HL-60 (cell line): ENCODE data around the gene PHF19.

Source experiments
- DNase-seq, 2 experiments: peaks; one replicate each; pipeline ENCODE4 v3.0.0-alpha.2; 2010 to 2020; ENCODE audit warnings: low read depth in 1 of 2, low spot score in 1 of 2
- H3K27ac ChIP-seq: fragments of 250-450 bp; sonication (Bioruptor Pico); replicated peaks from 2 replicates; pipeline ENCODE4 v1.5.1; 2020; ENCODE audit warnings: mild to moderate bottlenecking, moderate library complexity
- H3K27me3 ChIP-seq: fragments of 250-450 bp; sonication (Bioruptor Pico); 2 replicates; pipeline ENCODE4 v1.5.1; 2021; ENCODE audit warnings: mild to moderate bottlenecking, moderate library complexity; ENCODE audit not compliant: insufficient read depth, poor library complexity, severe bottlenecking
- H3K4me3 ChIP-seq: replicated peaks from 2 replicates; pipeline ENCODE4 v1.5.1; 2011; ENCODE audit warnings: mild to moderate bottlenecking, control low read depth, low read length; ENCODE audit not compliant: insufficient read depth
- CTCF ChIP-seq: IDR thresholded peaks from one replicate; pipeline ENCODE4 v1.5.1; 2011; ENCODE audit warnings: low read length, control low read depth, inconsistent platforms; ENCODE audit not compliant: insufficient read depth
- GABPA ChIP-seq: IDR thresholded peaks from 2 replicates; pipeline ENCODE4 v1.6.1; 2012; ENCODE audit warnings: low read depth
- POLR2AphosphoS5 ChIP-seq: IDR thresholded peaks from 2 replicates; pipeline ENCODE4 v1.6.1; 2012; ENCODE audit warnings: low read depth
- REST ChIP-seq: IDR thresholded peaks from 2 replicates; pipeline ENCODE4 v1.6.1; 2012; ENCODE audit warnings: low read depth; ENCODE audit not compliant: insufficient replicate concordance
- SPI1 ChIP-seq: IDR thresholded peaks from 2 replicates; pipeline ENCODE4 v1.6.1; 2012; ENCODE audit warnings: low read depth, mild to moderate bottlenecking, borderline replicate concordance

PHF19 gene

GRCh38 chr9:120878188-120879130 lies 1.5 kb upstream of the PHF19 start:
- no peak for TF ChIP-seq SPI1
- TF ChIP-seq POLR2AphosphoS5: no peak
- TF ChIP-seq CTCF: no peak
- H3K27me3 ChIP-seq: no peaks in the 10 kb centered on the region
- no peak overlapping the region for H3K4me3 ChIP-seq
- H3K27ac ChIP-seq: peak overlapping the region; percentile 95
- no peak for DNase-seq

- peak; percentile 74 to 80 for DNase-seq
- H3K27me3 ChIP-seq: no peaks in the 10 kb centered on the region
- H3K27ac ChIP-seq: peak overlapping the region; percentile 95
- H3K4me3 ChIP-seq: peak overlapping the region; percentile 45
- TF ChIP-seq REST (no peak), POLR2AphosphoS5 (peak; percentile 94)
Observed at GRCh38 chr9:120877276-120878034, 467 bp upstream of the PHF19 start.

DNA sequence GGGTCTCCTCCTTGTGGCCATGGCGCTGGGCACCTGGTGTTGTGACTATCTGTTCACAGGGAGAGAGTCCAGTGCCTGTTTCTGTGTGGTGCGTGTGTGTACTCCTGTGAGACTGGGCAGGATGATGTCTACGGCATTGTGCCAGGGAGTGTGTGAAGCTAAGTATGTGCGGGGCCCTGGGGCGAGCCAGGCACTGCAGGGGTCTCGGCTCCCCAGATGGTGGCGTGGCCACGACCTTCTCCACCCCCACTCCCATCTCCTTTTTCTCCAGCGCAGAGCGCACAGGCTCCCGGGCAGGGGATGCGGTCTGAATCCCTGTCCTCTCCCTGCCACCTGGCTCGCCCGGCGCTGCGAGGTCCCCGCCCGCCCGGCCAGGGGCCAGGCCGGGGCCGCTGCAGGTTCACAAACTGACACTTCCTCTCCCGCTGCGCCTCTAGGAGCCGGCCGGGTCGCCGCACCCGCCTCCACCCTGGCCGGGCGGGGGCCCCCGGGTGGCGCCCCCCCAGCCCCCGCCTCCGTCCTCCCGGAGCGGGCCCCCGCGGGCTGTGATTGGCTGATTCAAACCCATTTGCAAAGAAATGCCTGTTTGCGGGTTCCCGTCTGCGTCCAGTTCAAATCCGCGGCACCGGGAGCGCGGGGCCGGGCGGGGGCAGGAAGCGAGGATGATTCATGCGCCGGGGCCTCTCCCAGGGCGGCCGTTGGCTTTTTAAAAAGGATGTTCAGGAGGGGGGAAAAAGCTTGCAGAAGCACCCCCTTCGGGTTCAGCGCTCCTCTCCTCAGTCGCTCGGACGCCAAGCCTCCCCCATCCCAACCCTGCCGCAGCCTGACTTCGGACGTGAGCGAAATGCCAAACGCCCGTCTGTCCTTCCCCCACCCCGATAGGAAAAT lies 790 bp downstream of the PHF19 start:
- no peaks in the 10 kb centered on the region for H3K27me3 ChIP-seq
- peak overlapping the region; percentile 100 for H3K27ac ChIP-seq
- peak overlapping the region; percentile 58 for H3K4me3 ChIP-seq
- DNase-seq: peak; percentile 88 to 98
- TF ChIP-seq POLR2AphosphoS5 (peak; percentile 76), REST (no peak), GABPA (no peak), CTCF (no peak), SPI1 (peak; percentile 82; the same call in 1 of the 2 replicates)
